ENCODE data around the gene FERMT3. TPM values are rescaled to one million over a fixed set of nuclear protein-coding genes. Genes with fewer than 3 reads are reported as not detected.

FERMT3 gene
- total and polyA plus RNA-seq, 4 donors = 3.4 to 47.2 (median 9.7) TPM

GRCh38 chr11:64232967-64233315 is 26.4 kb downstream of the FERMT3 start:
- WGBS = 94% methylated on average over 8 of the region's 8 CpGs
- no peak overlapping the region for H3K27ac ChIP-seq (ENCODE audit: low read depth in 1 of 2, low read length in 2 of 2)
- DNase-seq (ENCODE audit: low spot score) = no peak

GRCh38 chr11:64233913-64234586 is 27.5 kb downstream of the FERMT3 start, which contains the start of gene VEGFB:
Gene VEGFB, plus strand, starts transcription at chr11:64234584. Its CDS starts 250 bp downstream, at chr11:64234834.
- 4% methylated on average over 62 of the region's 62 CpGs for WGBS
- peaks cover 20 to 56% (median 38%) of the 10 kb centered on the region in 4 donors for H3K4me1 ChIP-seq (ENCODE audit: control insufficient read depth in 4 of 4, insufficient read depth in 4 of 4, low read length in 3 of 4)
- peak within 1 kb of the TSS; percentile 62 to 72 for H3K27ac ChIP-seq (ENCODE audit: low read depth in 1 of 2, low read length in 2 of 2)
- H3K4me3 ChIP-seq (ENCODE audit: low read depth in 1 of 3, low read length in 3 of 3) = peak within 1 kb of the TSS in 2 of 3 donors; percentile 44 to 75
- no peaks in the 10 kb centered on the region for H3K9me3 ChIP-seq (ENCODE audit: control insufficient read depth in 4 of 4, low read length in 3 of 4)
- H3K9ac ChIP-seq (ENCODE audit: low read depth in 1 of 2, low read length in 2 of 2) = peak within 1 kb of the TSS in 1 of 2 donors; percentile 53
- H3K36me3 ChIP-seq (ENCODE audit: control insufficient read depth in 4 of 4, insufficient read depth in 3 of 4, low read depth in 1 of 4, low read length in 3 of 4) = no peaks in the 10 kb centered on the region
- H3K27me3 ChIP-seq (ENCODE audit: control insufficient read depth in 4 of 4, insufficient read depth in 4 of 4, low read length in 3 of 4) = no peaks in the 10 kb centered on the region
- DNase-seq (ENCODE audit: low spot score) = no peak
- TF ChIP-seq TAF1 (conservative IDR thresholded peaks at IDR 0.05) (no peak), JUND (IDR thresholded peaks at IDR 0.05) (no peak), GABPA (IDR thresholded peaks at IDR 0.05 in 1 of 2, conservative IDR thresholded peaks at IDR 0.05 in 1 of 2) (no peak), EGR1 (IDR thresholded peaks at IDR 0.05; ENCODE audit: low read depth in 2 of 2) (no peak), HNF4A (conservative IDR thresholded peaks at IDR 0.05) (no peak), FOXA1 (IDR thresholded peaks at IDR 0.05) (no peak), CTCF (IDR thresholded peaks at IDR 0.05; ENCODE audit: low read depth, low read length, missing input control) (no peak), HNF4G (IDR thresholded peaks at IDR 0.05) (no peak), SP1 (IDR thresholded peaks at IDR 0.05) (no peak), FOXA2 (IDR thresholded peaks at IDR 0.05) (no peak), YY1 (IDR thresholded peaks at IDR 0.05) (no peak), RXRA (IDR thresholded peaks at IDR 0.05) (no peak)
- TF ChIP-seq, protein P1, sequence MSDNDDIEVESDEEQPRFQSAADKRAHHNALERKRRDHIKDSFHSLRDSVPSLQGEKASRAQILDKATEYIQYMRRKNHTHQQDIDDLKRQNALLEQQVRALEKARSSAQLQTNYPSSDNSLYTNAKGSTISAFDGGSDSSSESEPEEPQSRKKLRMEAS (IDR thresholded peaks at IDR 0.05) = no peak
- TF ChIP-seq, protein P2, sequence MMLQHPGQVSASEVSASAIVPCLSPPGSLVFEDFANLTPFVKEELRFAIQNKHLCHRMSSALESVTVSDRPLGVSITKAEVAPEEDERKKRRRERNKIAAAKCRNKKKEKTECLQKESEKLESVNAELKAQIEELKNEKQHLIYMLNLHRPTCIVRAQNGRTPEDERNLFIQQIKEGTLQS (IDR thresholded peaks at IDR 0.05) = no peak

More at GRCh38 chr11:64232967-64233315, 26.4 kb downstream of the FERMT3 start:
- peaks cover 15 to 49% (median 30%) of the 10 kb centered on the region in 4 donors for H3K4me1 ChIP-seq (ENCODE audit: control insufficient read depth in 4 of 4, insufficient read depth in 4 of 4, low read length in 3 of 4)
- TF ChIP-seq GABPA (IDR thresholded peaks at IDR 0.05 in 1 of 2, conservative IDR thresholded peaks at IDR 0.05 in 1 of 2) (no peak), ZBTB33 (IDR thresholded peaks at IDR 0.05) (no peak), TAF1 (conservative IDR thresholded peaks at IDR 0.05) (no peak), SP1 (IDR thresholded peaks at IDR 0.05) (no peak), RXRA (IDR thresholded peaks at IDR 0.05) (no peak), NR2F2 (IDR thresholded peaks at IDR 0.05) (no peak), YY1 (IDR thresholded peaks at IDR 0.05) (no peak), FOXA2 (IDR thresholded peaks at IDR 0.05) (no peak), CTCF (IDR thresholded peaks at IDR 0.05; ENCODE audit: low read depth, low read length, missing input control) (no peak), HNF4G (IDR thresholded peaks at IDR 0.05) (no peak), EGR1 (IDR thresholded peaks at IDR 0.05; ENCODE audit: low read depth in 2 of 2) (no peak), JUND (IDR thresholded peaks at IDR 0.05) (no peak), RAD21 (IDR thresholded peaks at IDR 0.05) (no peak)
- TF ChIP-seq, protein P1 (IDR thresholded peaks at IDR 0.05) = no peak
- TF ChIP-seq, protein P2 (IDR thresholded peaks at IDR 0.05) = no peak
- H3K9ac ChIP-seq (ENCODE audit: low read depth in 1 of 2, low read length in 2 of 2) = no peak overlapping the region
- H3K27me3 ChIP-seq (ENCODE audit: control insufficient read depth in 4 of 4, insufficient read depth in 4 of 4, low read length in 3 of 4) = no peaks in the 10 kb centered on the region
- H3K4me3 ChIP-seq (ENCODE audit: low read depth in 1 of 3, low read length in 3 of 3) = no peak overlapping the region
- no peaks in the 10 kb centered on the region for H3K36me3 ChIP-seq (ENCODE audit: control insufficient read depth in 4 of 4, insufficient read depth in 3 of 4, low read depth in 1 of 4, low read length in 3 of 4)
- no peaks in the 10 kb centered on the region for H3K9me3 ChIP-seq (ENCODE audit: control insufficient read depth in 4 of 4, low read length in 3 of 4)
